ENCODE data around the gene MRPL42. TPM values are rescaled to one million over a fixed set of nuclear protein-coding genes. Genes with fewer than 3 reads are reported as not detected.

The MRPL42 gene
- polyA plus RNA-seq, 1 of the 3 experiments (the other 2 are of a cell fraction), result 39.5 TPM

DNA sequence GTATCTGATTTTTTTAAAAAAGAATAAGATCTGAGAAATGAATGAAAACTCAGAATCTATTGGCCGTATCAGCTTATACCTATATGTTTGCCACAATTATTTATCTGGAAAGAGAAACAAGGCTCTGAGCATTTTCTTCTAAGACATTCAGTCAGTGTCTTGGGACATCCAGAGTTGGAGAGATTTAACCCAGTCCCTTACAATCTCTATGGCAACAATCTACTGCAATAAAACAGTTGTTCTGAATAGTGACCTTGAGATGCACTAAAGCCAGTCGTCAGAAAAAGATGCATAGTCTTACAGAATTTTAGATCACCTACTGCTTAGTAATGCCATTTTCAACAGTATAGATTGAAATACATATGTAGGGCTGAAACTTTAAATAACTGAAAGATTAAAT, 53.1 kb downstream of the MRPL42 start:
- Histone ChIP-seq H3F3A (replicated peaks; ENCODE audit: insufficient read depth) (peaks cover 8% of the 10 kb centered on the region), H2AFZ (ENCODE audit: low read depth) (no peak overlapping the region), H3K4me1 (ENCODE audit: control insufficient read depth in 1 of 2, insufficient read depth in 2 of 2, low read depth in 1 of 2, low read length in 1 of 2) (peaks cover under 1 to 3% of the 10 kb centered on the region in 2 experiments; a peak in 2 of 4 replicates), H3K79me2 (ENCODE audit: insufficient read depth) (no peaks in the 10 kb centered on the region), H4K20me1 (ENCODE audit: insufficient read depth) (no peaks in the 10 kb centered on the region), H3K27ac (ENCODE audit: low read depth in 2 of 2, low read length in 1 of 2) (no peak overlapping the region), H3K4me3 (ENCODE audit: low read depth in 2 of 2, low read length in 1 of 2) (no peak overlapping the region), H3K9me3 (no peaks in the 10 kb centered on the region), H3K9ac (no peak overlapping the region), H3K36me3 (replicated peaks in 1 of 2; ENCODE audit: control insufficient read depth in 1 of 2, insufficient read depth in 2 of 2, low read length in 1 of 2) (no peaks in the 10 kb centered on the region), H3K27me3 (ENCODE audit: insufficient read depth) (no peaks in the 10 kb centered on the region), H3K9me2 (no peaks in the 10 kb centered on the region), H3K4me2 (no peak overlapping the region)
- DNase-seq, result no peak
- WGBS (ENCODE audit: low lambda C conversion rate), result 80% methylated on average over 2 of the region's 2 CpGs
- CTCF ChIA-PET, result no interaction called here
- POLR2A ChIA-PET, result no interaction called here
- TF ChIP-seq RXRA (IDR thresholded peaks at IDR 0.05; ENCODE audit: borderline replicate concordance, low read depth), result no peak
- no peak for TF ChIP-seq MEF2A (IDR thresholded peaks at IDR 0.05; ENCODE audit: borderline replicate concordance, low read depth)
- TF ChIP-seq NRF1 (IDR thresholded peaks at IDR 0.05; ENCODE audit: low read depth, low read length), result no peak
- TF ChIP-seq JUND (IDR thresholded peaks at IDR 0.05), result no peak
- TF ChIP-seq GABPA (IDR thresholded peaks at IDR 0.05; ENCODE audit: low read depth), result no peak
- no peak for TF ChIP-seq RAD21 (IDR thresholded peaks at IDR 0.05; ENCODE audit: low read length)
- TF ChIP-seq SMC3 (IDR thresholded peaks at IDR 0.05; ENCODE audit: low read depth, low read length), result no peak
- no peak for TF ChIP-seq SIN3A (IDR thresholded peaks at IDR 0.05; ENCODE audit: borderline replicate concordance, low read depth, low read length)
- TF ChIP-seq YY1 (IDR thresholded peaks at IDR 0.05; ENCODE audit: low read depth), result no peak
- TF ChIP-seq, protein P1, sequence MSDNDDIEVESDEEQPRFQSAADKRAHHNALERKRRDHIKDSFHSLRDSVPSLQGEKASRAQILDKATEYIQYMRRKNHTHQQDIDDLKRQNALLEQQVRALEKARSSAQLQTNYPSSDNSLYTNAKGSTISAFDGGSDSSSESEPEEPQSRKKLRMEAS (IDR thresholded peaks at IDR 0.05; ENCODE audit: low read depth), result no peak
- no peak for TF ChIP-seq NFIC (IDR thresholded peaks at IDR 0.05; ENCODE audit: borderline replicate concordance)
- no peak for TF ChIP-seq POLR2AphosphoS5 (IDR thresholded peaks at IDR 0.05; ENCODE audit: low read depth, low read length)

DNA sequence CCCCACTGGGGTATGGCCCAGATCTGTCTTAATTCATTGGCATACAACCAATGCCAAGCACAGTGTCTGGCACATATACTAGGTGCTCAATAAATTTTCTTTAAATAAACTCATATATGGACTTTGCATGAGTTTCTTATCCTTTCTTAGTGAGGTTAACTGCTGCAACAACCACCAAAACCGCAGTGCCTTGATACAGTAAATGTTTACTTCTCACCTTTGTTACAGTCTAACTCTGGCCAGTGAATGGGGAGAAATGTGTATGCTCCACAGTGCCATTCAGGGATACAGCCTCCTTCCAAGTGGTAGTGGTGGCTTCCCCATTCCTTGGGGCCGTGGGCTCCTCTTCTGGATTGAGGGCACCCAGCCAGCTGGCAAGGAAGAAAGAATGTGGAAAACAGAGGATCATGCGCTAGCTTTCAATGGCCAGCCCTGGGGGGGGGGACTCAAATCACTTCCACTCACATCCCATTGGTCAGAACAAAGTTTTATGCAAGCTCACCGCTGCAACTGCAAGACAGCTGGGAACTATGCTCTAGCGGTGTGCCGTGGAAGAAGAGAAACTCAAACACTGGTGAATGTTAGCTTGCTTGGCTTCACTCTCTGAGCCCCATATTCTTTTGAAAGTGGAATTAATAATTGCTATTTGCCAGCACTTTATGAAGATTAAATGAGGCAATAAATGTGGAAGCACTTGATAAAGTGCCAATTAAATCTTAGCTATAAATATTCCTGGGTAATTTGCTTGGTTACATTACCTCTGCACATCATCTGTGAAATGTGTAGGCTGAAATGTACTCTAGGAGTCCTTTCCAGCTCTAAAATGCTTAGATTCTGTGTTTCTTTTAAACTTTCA, 54.1 kb downstream of the MRPL42 start:
- Histone ChIP-seq H3K9ac (no peak overlapping the region), H3K79me2 (ENCODE audit: insufficient read depth) (no peaks in the 10 kb centered on the region), H2AFZ (ENCODE audit: low read depth) (no peak overlapping the region), H3K4me1 (ENCODE audit: control insufficient read depth in 1 of 2, insufficient read depth in 2 of 2, low read depth in 1 of 2, low read length in 1 of 2) (peaks cover 0 to 3% of the 10 kb centered on the region in 2 experiments; a peak in 2 of 4 replicates), H3K4me2 (no peak overlapping the region), H3F3A (replicated peaks; ENCODE audit: insufficient read depth) (no peaks in the 10 kb centered on the region), H3K9me2 (no peaks in the 10 kb centered on the region), H3K27me3 (ENCODE audit: insufficient read depth) (no peaks in the 10 kb centered on the region), H3K9me3 (no peaks in the 10 kb centered on the region), H3K36me3 (replicated peaks in 1 of 2; ENCODE audit: control insufficient read depth in 1 of 2, insufficient read depth in 2 of 2, low read length in 1 of 2) (no peaks in the 10 kb centered on the region), H3K27ac (ENCODE audit: low read depth in 2 of 2, low read length in 1 of 2) (no peak overlapping the region), H3K4me3 (ENCODE audit: low read depth in 2 of 2, low read length in 1 of 2) (no peak overlapping the region), H4K20me1 (ENCODE audit: insufficient read depth) (no peaks in the 10 kb centered on the region)
- TF ChIP-seq TAF1 (IDR thresholded peaks at IDR 0.05; ENCODE audit: borderline replicate concordance, low read depth, low read length) (no peak), GABPA (IDR thresholded peaks at IDR 0.05; ENCODE audit: low read depth) (no peak), NFIC (IDR thresholded peaks at IDR 0.05; ENCODE audit: borderline replicate concordance) (peak; percentile 36; the same call in 1 of the 2 replicates), EP300 (IDR thresholded peaks at IDR 0.05; ENCODE audit: borderline replicate concordance in 1 of 2, low read depth in 1 of 2, low read length in 1 of 2) (no peak)
- 80% methylated on average over 6 of the region's 6 CpGs for WGBS (ENCODE audit: low lambda C conversion rate)
- DNase-seq, result no peak
- CTCF ChIA-PET, result interaction anchor here (1.8 to 7.3 kb wide), 2 partner anchors 19 to 581 kb away, joined by 8 to 46 read pairs; no protein-coding TSS in a partner anchor
- POLR2A ChIA-PET, result no interaction called here

All from SK-N-SH (cell line).